K562 (cell line): Measurements from ENCODE around the gene CD40. TPM values are rescaled to one million over a fixed set of nuclear protein-coding genes. Genes with fewer than 3 reads are reported as not detected.

Source experiments
- ATAC-seq: fragments of 200-7000 bp; cut with Tn5 transposase; 3 replicates; pipeline ENCODE4 v1.9.1; 2020; ENCODE audit warnings: moderate library complexity
- BruUV-seq: library from RNA; stranded (reverse); fragments of 400-500 nt; replicated peaks from 2 replicates; lab custom pipeline; 2021; lab: Mats Ljungman, UMichigan
- CTCF ChIA-PET: fragments of 300-600 bp; formaldehyde crosslinking; extraction: SDS; loops from one replicate; lab custom pipeline; 2021; ENCODE audit warnings: low intra/inter-chr PET ratio; lab: Yijun Ruan, JAX
- POLR2A ChIA-PET: fragments of 300-600, 350-650 bp; sonication (Branson Sonifier 250); formaldehyde crosslinking; extraction: SDS; loops from one replicate; lab custom pipeline; 2021; ENCODE audit warnings: antibody characterized with exemption, inconsistent platforms; lab: Yijun Ruan, JAX
- DNase-seq, 4 experiments: peaks; one replicate each; pipeline versions ENCODE4 v3.0.0 to v3.0.0-alpha.2; 2011 to 2018; ENCODE audit warnings: low spot score in 3 of 4, mixed read lengths in 3 of 4; ENCODE audit errors: extremely low read depth in 1 of 4
- FAIRE-seq: peaks from 2 replicates; lab custom pipeline; 2011; peaks lifted over from hg19 to GRCh38; lab: Jason Lieb, UNC
- H2AFZ ChIP-seq: 2 replicates; pipeline ENCODE4 v1.6.0; 2011; ENCODE audit warnings: low read depth, low read length, control low read depth, inconsistent platforms
- H3K27ac ChIP-seq: fragments of 200-600 bp; 3 replicates; pipeline ENCODE4 v1.8.0; 2011; ENCODE audit warnings: low read depth, mild to moderate bottlenecking, control low read depth, inconsistent platforms, low read length, moderate library complexity, mixed read lengths; ENCODE audit errors: extremely low read depth
- H3K27me3 ChIP-seq, 2 experiments: fragments of 300-600 bp in 1 of 2; 2 replicates in 1 of 2; 3 replicates in 1 of 2; pipeline versions ENCODE4 v1.6.0 to v1.8.0; 2011; ENCODE audit warnings: inconsistent platforms in 2 of 2, low read length in 2 of 2, mild to moderate bottlenecking in 1 of 2, mixed read lengths in 1 of 2, moderate library complexity in 1 of 2; ENCODE audit not compliant: control insufficient read depth in 2 of 2, insufficient read depth in 2 of 2
- H3K36me3 ChIP-seq: fragments of 300-600 bp; 3 replicates; pipeline ENCODE4 v1.8.0; 2011; ENCODE audit warnings: mild to moderate bottlenecking, low read length, inconsistent platforms; ENCODE audit not compliant: control insufficient read depth, insufficient read depth
- H3K4me1 ChIP-seq, 2 experiments: fragments of 200-600 bp in 1 of 2; replicated peaks in 1 of 2; 2 replicates in 1 of 2; 3 replicates in 1 of 2; pipeline versions ENCODE4 v1.5.1 to v1.8.0; 2011; ENCODE audit warnings: inconsistent platforms in 2 of 2, low read length in 2 of 2, mild to moderate bottlenecking in 1 of 2, mixed read lengths in 1 of 2, moderate library complexity in 1 of 2; ENCODE audit not compliant: control insufficient read depth in 2 of 2, insufficient read depth in 2 of 2
- H3K4me2 ChIP-seq: 2 replicates; pipeline ENCODE4 v1.6.1; 2011; ENCODE audit warnings: low read length, control low read depth, inconsistent platforms, mixed read lengths; ENCODE audit not compliant: insufficient read depth
- H3K4me3 ChIP-seq: fragments of 200-600 bp; sonication (generic), shearing (Covaris generic); 2 replicates; pipeline ENCODE4 v1.5.1; 2016; ENCODE audit warnings: control low read depth, inconsistent platforms
- H3K79me2 ChIP-seq: fragments of 200-600 bp; 3 replicates; pipeline ENCODE4 v1.8.0; 2011; ENCODE audit warnings: low read length, inconsistent platforms; ENCODE audit not compliant: control insufficient read depth, insufficient read depth
- H3K9ac ChIP-seq, 2 experiments: 2 replicates each; pipeline versions ENCODE4 v1.6.0 to v1.6.1; 2011; ENCODE audit warnings: low read depth in 2 of 2, low read length in 2 of 2, control low read depth in 1 of 2, inconsistent platforms in 1 of 2, mild to moderate bottlenecking in 1 of 2, mixed read lengths in 1 of 2; ENCODE audit not compliant: insufficient read depth in 1 of 2
- H3K9me1 ChIP-seq: one replicate; pipeline ENCODE4 v1.6.0; 2011; ENCODE audit warnings: inconsistent platforms, mild to moderate bottlenecking, low read length, moderate library complexity; ENCODE audit not compliant: control insufficient read depth, insufficient read depth
- H3K9me3 ChIP-seq: replicated peaks from 2 replicates; pipeline ENCODE4 v1.5.1; 2011; ENCODE audit warnings: low read depth, low read length, inconsistent platforms; ENCODE audit not compliant: control insufficient read depth, insufficient read depth
- H4K20me1 ChIP-seq: replicated peaks from 2 replicates; pipeline ENCODE4 v1.6.1; 2011; ENCODE audit warnings: low read length, inconsistent platforms, mixed read lengths; ENCODE audit not compliant: control insufficient read depth, insufficient read depth
- KLF16 ChIP-seq: IDR thresholded peaks from 2 replicates; pipeline ENCODE4 v1.6.1; 2016; ENCODE audit warnings: antibody characterized with exemption
- ZBTB7A ChIP-seq: IDR thresholded peaks from 2 replicates; pipeline ENCODE4 v1.6.1; 2011; ENCODE audit warnings: low read depth, mild to moderate bottlenecking, low read length, moderate library complexity, borderline replicate concordance; ENCODE audit not compliant: control insufficient read depth
- WGBS: fragments of 100-300 bp; shearing (Covaris generic); methylation state at CpG from one replicate; pipeline ENCODE4 v1.1.6; 2016; ENCODE audit warnings: low coverage, mixed read lengths; ENCODE audit not compliant: insufficient coverage; ENCODE audit errors: missing lambda C conversion rate; 5-methylcytosine and 5-hydroxymethylcytosine counted together
- in situ Hi-C: fragments of 300-500 bp; cut with MboI; formaldehyde crosslinking; loops from 4 replicates; pipeline ENCODE4 v1.15.0; 2018; ENCODE audit warnings: inconsistent platforms, mixed read lengths
- intact Hi-C: fragments of 100-400 bp; cut with micrococcal nuclease; formaldehyde crosslinking; loops from 2 replicates; pipeline ENCODE4 v1.14.2; 2022
- polyA plus RNA-seq, 8 experiments: library from polyadenylated mRNA; depleted of rRNA in 4 of 8; stranded (reverse) in 5 of 8; unstranded in 3 of 8; fragments of >200 nt; fragmentation: Nextera tagmentation in 2 of 8; fragmentation: Illumina TruSeq in 1 of 8; extraction: Ambion mirVana in 2 of 8; extraction: Trizol in 1 of 8; gene quantifications; 2 replicates each; pipeline versions ENCODE4 v1.2.1 to v1.2.3, GENCODE V29; 2011 to 2014; ENCODE audit warnings: inconsistent platforms in 1 of 8, missing spikeins in 1 of 8
- total RNA-seq, 7 experiments: library from RNA; depleted of rRNA in 6 of 7; stranded (reverse); fragments of >200 nt in 6 of 7; fragmentation: Illumina TruSeq in 2 of 7; extraction: Trizol in 2 of 7; gene quantifications; 2 replicates each; pipeline versions ENCODE4 v1.2.1 to v1.2.3, GENCODE V29; 2011 to 2021; ENCODE audit warnings: low replicate concordance in 1 of 7
- TF ChIP-seq, protein P1 (sequence below): IDR thresholded peaks from 2 replicates; pipeline ENCODE4 v1.6.1; 2011; ENCODE audit warnings: borderline replicate concordance, low read depth, mild to moderate bottlenecking, moderate library complexity, low read length; ENCODE audit not compliant: insufficient read depth, poor library complexity, severe bottlenecking

CD40 gene
- total and polyA plus RNA-seq, 9 of the 15 experiments (the other 6 are each of a cell fraction or from before 2014, with no cell fraction given), result 0.76 to 3.7 (median 1.6) TPM

- FAIRE-seq, result no peak
- H3K9me3 ChIP-seq, result no peaks in the 10 kb centered on the region
- H3K79me2 ChIP-seq, result peaks cover 60% of the 10 kb centered on the region
- BruUV-seq, result no TSS peak
- H3K27me3 ChIP-seq, result no peaks in the 10 kb centered on the region
- H3K9me1 ChIP-seq, result no peaks in the 10 kb centered on the region
- DNase-seq, result peak in 3 of 4 experiments; percentile 20 to 40 (median 21)
- ChIA-PET POLR2A (interaction anchor here (0.6 to 2.1 kb wide), 14 partner anchors 8 to 308 kb away, joined by 3 to 18 read pairs (median 4); partner anchors contain the start of gene PCIF1), CTCF (interaction anchor here (3.8 kb wide), 1 partner anchor 74 kb away, joined by 18 read pairs; no protein-coding TSS in a partner anchor)
- peaks cover under 1% of the 10 kb centered on the region; the same call in 1 of the 3 replicates for H3K36me3 ChIP-seq
- peak overlapping the region; percentile 65 for H3K4me3 ChIP-seq
- TF ChIP-seq KLF16, result no peak
- TF ChIP-seq ZBTB7A, result peak; percentile 52; the same call in 1 of the 2 replicates
- TF ChIP-seq, protein P1, sequence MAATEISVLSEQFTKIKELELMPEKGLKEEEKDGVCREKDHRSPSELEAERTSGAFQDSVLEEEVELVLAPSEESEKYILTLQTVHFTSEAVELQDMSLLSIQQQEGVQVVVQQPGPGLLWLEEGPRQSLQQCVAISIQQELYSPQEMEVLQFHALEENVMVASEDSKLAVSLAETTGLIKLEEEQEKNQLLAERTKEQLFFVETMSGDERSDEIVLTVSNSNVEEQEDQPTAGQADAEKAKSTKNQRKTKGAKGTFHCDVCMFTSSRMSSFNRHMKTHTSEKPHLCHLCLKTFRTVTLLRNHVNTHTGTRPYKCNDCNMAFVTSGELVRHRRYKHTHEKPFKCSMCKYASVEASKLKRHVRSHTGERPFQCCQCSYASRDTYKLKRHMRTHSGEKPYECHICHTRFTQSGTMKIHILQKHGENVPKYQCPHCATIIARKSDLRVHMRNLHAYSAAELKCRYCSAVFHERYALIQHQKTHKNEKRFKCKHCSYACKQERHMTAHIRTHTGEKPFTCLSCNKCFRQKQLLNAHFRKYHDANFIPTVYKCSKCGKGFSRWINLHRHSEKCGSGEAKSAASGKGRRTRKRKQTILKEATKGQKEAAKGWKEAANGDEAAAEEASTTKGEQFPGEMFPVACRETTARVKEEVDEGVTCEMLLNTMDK, result peak; percentile 9
- peak overlapping the region; percentile 98 for H3K27ac ChIP-seq
- H3K9ac ChIP-seq, result peak overlapping the region; percentile 90 to 99
- intact Hi-C loops (loop anchor here (5.0 kb wide), 1 partner anchor 116 kb away; the partner anchor contains the start of gene ZNF335), in situ Hi-C loops (no loop called here)
- H4K20me1 ChIP-seq, result peaks cover 24% of the 10 kb centered on the region
- under 1% methylated on average over 22 of the region's 22 CpGs for WGBS
- H2AFZ ChIP-seq, result peak overlapping the region; percentile 95
- peak; percentile 14; the same call in 2 of the 3 replicates for ATAC-seq
- H3K4me1 ChIP-seq, result peaks cover 12 to 23% of the 10 kb centered on the region in 2 experiments
- H3K4me2 ChIP-seq, result peak overlapping the region; percentile 83
Measured at GRCh38 chr20:46088409-46089166, 29.5 kb upstream of the CD40 start.
